ENCODE data around the gene CADPS. TPM values are rescaled to one million over a fixed set of nuclear protein-coding genes. Genes with fewer than 3 reads are reported as not detected.
A peak's percentile ranks its signal among the peaks of the same experiment; 100 is the strongest.

CADPS gene
- total RNA-seq, 6 experiments from 2014 or later: not detected

DNA sequence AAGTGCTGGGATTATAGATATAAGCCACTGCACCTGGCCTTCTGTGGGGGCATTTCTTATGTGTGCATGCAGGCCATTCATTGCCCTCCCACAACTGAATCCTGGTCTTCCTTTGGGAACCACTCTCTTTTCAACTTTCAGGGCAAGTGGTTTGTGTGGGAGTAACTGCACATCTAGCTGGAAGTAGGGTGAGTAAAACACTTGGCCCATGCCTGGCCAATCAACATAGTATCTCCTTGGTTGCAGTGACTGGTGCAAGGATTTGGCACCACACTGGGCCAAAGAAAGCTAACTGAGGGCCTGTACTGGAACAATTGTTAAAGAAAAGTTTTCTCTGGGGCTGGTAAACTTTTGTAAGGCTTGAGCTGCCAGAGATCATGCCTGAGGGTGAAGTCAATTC is 312.6 kb downstream of the CADPS start:
- TF ChIP-seq, protein P1, sequence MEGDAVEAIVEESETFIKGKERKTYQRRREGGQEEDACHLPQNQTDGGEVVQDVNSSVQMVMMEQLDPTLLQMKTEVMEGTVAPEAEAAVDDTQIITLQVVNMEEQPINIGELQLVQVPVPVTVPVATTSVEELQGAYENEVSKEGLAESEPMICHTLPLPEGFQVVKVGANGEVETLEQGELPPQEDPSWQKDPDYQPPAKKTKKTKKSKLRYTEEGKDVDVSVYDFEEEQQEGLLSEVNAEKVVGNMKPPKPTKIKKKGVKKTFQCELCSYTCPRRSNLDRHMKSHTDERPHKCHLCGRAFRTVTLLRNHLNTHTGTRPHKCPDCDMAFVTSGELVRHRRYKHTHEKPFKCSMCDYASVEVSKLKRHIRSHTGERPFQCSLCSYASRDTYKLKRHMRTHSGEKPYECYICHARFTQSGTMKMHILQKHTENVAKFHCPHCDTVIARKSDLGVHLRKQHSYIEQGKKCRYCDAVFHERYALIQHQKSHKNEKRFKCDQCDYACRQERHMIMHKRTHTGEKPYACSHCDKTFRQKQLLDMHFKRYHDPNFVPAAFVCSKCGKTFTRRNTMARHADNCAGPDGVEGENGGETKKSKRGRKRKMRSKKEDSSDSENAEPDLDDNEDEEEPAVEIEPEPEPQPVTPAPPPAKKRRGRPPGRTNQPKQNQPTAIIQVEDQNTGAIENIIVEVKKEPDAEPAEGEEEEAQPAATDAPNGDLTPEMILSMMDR (IDR thresholded peaks at IDR 0.05): no peak
- Mint-ChIP-seq H3K4me1 (ENCODE audit: low read depth) (peaks cover 41% of the 10 kb centered on the region), H3K27me3 (ENCODE audit: insufficient read depth) (no peaks in the 10 kb centered on the region), H3K27ac (peak overlapping the region; percentile 71), H3K4me3 (no peak overlapping the region; the same call in 1 of the 2 replicates), H3K9me3 (no peaks in the 10 kb centered on the region), H3K36me3 (ENCODE audit: low read depth) (no peaks in the 10 kb centered on the region)
- no peak for DNase-seq

DNA sequence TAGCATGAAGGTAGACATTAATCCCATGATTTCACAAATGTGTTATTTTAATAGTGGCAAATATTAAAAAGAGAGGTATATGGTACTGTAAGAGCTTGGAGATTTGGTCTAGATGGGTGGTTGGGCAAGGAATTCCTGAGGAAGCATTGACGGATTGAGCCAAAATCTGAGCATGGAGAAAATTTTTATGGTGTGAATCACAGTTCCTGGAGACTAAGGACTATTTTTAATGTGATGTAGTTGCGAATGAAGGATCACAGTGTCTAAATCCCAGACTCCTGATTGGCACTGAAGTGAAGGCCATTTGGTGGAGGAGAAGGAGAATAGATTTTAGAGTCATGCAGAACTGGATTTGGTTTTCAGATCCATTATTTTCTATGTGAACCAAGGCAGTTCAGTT is 313.2 kb downstream of the CADPS start:
- peaks cover 35% of the 10 kb centered on the region for H3K4me1 Mint-ChIP-seq (ENCODE audit: low read depth)
- no peaks in the 10 kb centered on the region for H3K36me3 Mint-ChIP-seq (ENCODE audit: low read depth)
- H3K27me3 Mint-ChIP-seq (ENCODE audit: insufficient read depth): no peaks in the 10 kb centered on the region
- no peaks in the 10 kb centered on the region for H3K9me3 Mint-ChIP-seq
- no peak overlapping the region; the same call in 1 of the 2 replicates for H3K4me3 Mint-ChIP-seq
- TF ChIP-seq, protein P1 (IDR thresholded peaks at IDR 0.05): no peak
- peak overlapping the region; percentile 71 for H3K27ac Mint-ChIP-seq
- DNase-seq: peak; percentile 68

DNA sequence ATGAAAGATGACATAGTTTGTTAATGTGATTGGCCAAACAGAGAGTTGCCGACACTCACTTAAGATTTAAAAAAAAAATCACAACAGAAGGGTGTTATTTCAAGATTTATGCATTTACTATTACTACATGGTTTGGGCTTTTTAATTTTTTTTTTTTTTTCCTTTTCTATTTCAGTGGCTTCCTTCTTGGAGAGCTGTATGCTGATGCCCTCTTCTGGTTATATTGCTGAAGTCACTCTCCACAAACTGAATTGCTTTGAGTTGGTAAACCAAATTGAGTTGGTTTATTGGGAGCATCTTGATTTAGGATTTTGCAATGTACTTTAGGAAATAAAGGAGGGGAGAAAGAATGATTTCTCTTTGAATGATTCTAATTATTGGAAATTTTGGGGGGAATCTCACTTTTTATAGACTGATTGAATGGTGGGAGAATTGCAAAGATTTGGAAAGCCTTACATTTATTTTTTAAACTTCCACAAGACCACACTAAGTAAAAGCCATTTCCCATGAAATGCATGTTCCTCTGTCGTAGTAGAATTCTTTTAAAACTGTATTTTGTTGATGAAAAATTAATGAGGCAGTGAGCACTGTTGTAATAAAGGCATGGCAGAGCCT is 315.3 kb downstream of the CADPS start:
- Mint-ChIP-seq H3K27ac (no peak overlapping the region), H3K9me3 (no peaks in the 10 kb centered on the region), H3K4me1 (ENCODE audit: low read depth) (peaks cover 26% of the 10 kb centered on the region), H3K27me3 (ENCODE audit: insufficient read depth) (no peaks in the 10 kb centered on the region; the same call in 1 of the 2 replicates), H3K4me3 (no peak overlapping the region), H3K36me3 (ENCODE audit: low read depth) (no peaks in the 10 kb centered on the region)
- TF ChIP-seq, protein P1 (IDR thresholded peaks at IDR 0.05): peak; percentile 80
- peak; percentile 50 for DNase-seq

DNA sequence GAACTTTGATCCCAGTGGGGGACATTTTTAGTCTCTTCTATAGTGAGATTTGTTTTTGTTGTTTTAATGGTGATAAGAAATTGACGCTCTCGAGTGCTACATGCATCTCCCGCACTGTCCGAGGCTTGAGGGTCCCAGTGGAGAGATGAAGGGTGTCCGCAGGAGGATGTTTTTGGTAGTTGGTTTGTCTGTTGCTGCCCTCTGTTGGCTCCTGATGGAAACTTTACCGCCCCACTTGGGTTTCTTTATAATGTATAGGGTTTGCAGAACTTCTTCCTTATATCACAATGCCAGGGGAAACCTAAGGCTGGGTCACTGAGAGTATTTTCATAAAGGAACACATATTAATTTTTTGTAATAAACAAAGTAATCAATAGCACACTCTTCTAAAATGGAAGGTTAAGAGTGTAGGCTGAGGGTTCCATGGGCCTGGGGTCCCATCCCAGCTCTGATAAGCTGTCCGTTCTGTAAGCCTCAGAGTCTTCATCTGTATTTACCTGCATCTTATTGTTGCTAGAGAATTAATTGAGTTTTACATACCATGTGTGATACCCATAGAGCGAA is 316.6 kb downstream of the CADPS start:
- DNase-seq: no peak
- H3K36me3 Mint-ChIP-seq (ENCODE audit: low read depth): no peaks in the 10 kb centered on the region
- H3K9me3 Mint-ChIP-seq: no peaks in the 10 kb centered on the region
- TF ChIP-seq, protein P1 (IDR thresholded peaks at IDR 0.05): peak; percentile 74
- H3K27ac Mint-ChIP-seq: no peak overlapping the region
- H3K4me1 Mint-ChIP-seq (ENCODE audit: low read depth): peaks cover 26% of the 10 kb centered on the region
- no peaks in the 10 kb centered on the region; the same call in none of the 2 replicates for H3K27me3 Mint-ChIP-seq (ENCODE audit: insufficient read depth)
- H3K4me3 Mint-ChIP-seq: no peak overlapping the region

DNA sequence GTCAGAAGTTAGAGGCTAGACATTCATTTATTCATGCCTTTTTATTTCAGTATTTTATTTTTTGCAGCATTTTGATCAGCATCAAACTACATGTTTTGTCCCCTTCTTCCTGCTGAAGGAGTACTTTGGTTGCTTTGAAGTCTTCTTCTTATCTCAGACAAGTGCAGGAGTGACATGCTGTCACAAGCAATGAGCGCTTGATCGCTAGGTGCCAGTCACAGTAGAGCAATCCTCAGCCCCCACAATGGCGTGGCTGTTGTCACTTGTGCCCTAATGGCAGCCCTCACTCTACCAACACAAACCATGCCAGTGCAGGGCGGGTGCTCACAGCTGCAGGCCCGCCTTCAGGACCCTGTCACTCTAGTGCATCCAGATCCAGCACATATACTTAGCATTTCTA is 317.2 kb downstream of the CADPS start:
- no peak for DNase-seq
- H3K9me3 Mint-ChIP-seq: no peaks in the 10 kb centered on the region
- H3K27ac Mint-ChIP-seq: no peak overlapping the region
- H3K27me3 Mint-ChIP-seq (ENCODE audit: insufficient read depth): peaks cover 2% of the 10 kb centered on the region
- no peak overlapping the region for H3K4me3 Mint-ChIP-seq
- TF ChIP-seq, protein P1 (IDR thresholded peaks at IDR 0.05): no peak
- H3K36me3 Mint-ChIP-seq (ENCODE audit: low read depth): no peaks in the 10 kb centered on the region
- H3K4me1 Mint-ChIP-seq (ENCODE audit: low read depth): peaks cover 26% of the 10 kb centered on the region

All from HFFc6 (cell line).